ENCODE data around the gene C20orf204. TPM values are rescaled to one million over a fixed set of nuclear protein-coding genes. Genes with fewer than 3 reads are reported as not detected.

Gene C20orf204
- total and polyA plus RNA-seq, 3 donors from 2014 or later, result 2.9 to 8.3 (median 4.5) TPM

DNA sequence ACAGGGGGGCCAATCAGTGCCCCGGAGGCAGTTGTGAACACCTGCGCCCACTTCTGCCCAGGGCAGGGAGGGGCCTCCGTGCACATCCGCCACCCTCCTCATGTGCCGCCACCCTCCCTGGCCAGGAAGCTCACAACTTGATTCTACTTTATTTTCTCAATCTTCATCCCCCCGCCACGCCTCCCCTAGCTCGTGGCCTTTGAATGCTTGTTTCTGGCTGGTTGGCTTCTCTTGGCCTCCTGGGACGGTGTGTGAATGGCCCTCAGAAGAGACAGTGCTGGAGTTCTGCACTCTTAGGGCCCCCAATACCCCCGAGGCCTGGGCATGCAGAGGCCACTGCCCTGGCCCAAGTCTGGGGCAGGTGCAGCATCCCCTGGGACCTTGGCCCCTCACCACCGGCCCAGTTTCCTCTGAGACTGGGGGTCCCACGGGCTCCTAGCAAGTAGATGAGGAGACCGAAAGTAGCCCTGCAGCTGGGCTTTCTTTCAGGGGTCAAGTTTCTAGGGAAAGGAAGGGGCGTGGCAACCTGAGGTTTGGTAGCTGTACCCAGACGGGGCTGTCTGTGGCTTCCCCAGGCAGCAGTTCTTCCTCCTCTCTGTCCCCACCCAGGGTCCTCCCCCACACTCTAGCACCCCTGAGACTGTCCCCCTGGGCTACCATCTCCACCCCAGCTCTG, 42.0 kb downstream of the C20orf204 start:
- H3K36me3 ChIP-seq (ENCODE audit: low read depth, missing control alignments), result no peaks in the 10 kb centered on the region
- H3K4me1 ChIP-seq, result peaks cover 17% of the 10 kb centered on the region
- no peak for DNase-seq
- 68 to 84% methylated on average over 13 to 15 of the region's 15 CpGs for WGBS, 2 donors
- H3K27ac ChIP-seq, result no peak overlapping the region
- TF ChIP-seq POLR2A (IDR thresholded peaks at IDR 0.05) (no peak), CTCF (IDR thresholded peaks at IDR 0.05) (no peak)
- H3K27me3 ChIP-seq, result no peaks in the 10 kb centered on the region
- H3K9me3 ChIP-seq, result no peaks in the 10 kb centered on the region
- intact Hi-C loops (cut with DNase I; ENCODE audit: low total_unique reads), result no loop called here
- no peak overlapping the region for H3K4me3 ChIP-seq

- TF ChIP-seq CTCF (IDR thresholded peaks at IDR 0.05) (no peak), POLR2A (IDR thresholded peaks at IDR 0.05) (no peak)
- 0 to 19% methylated on average over 1 to 4 of the region's 4 CpGs for WGBS, 2 donors
- no peaks in the 10 kb centered on the region for H3K36me3 ChIP-seq (ENCODE audit: low read depth, missing control alignments)
- DNase-seq, result no peak
- intact Hi-C loops (cut with DNase I; ENCODE audit: low total_unique reads), result no loop called here
- H3K27me3 ChIP-seq, result no peaks in the 10 kb centered on the region
- H3K9me3 ChIP-seq, result no peaks in the 10 kb centered on the region
- H3K4me3 ChIP-seq, result peak overlapping the region; percentile 56 to 73
- H3K4me1 ChIP-seq, result peaks cover 21% of the 10 kb centered on the region
- H3K27ac ChIP-seq, result peak overlapping the region; percentile 21 to 45
Observed at GRCh38 chr20:64078934-64079272, 42.9 kb downstream of the C20orf204 start.

- intact Hi-C loops (cut with DNase I; ENCODE audit: low total_unique reads), result no loop called here
- no peak for TF ChIP-seq CTCF (IDR thresholded peaks at IDR 0.05)
- no peak for TF ChIP-seq POLR2A (IDR thresholded peaks at IDR 0.05)
- no peaks in the 10 kb centered on the region for H3K27me3 ChIP-seq
- peak; percentile 69 for DNase-seq
- peak within 1 kb of the TSS; percentile 21 to 45 for H3K27ac ChIP-seq
- 0% methylated on average over 17 to 49 of the region's 73 CpGs for WGBS, 2 donors
- peaks cover 24% of the 10 kb centered on the region for H3K4me1 ChIP-seq
- H3K36me3 ChIP-seq (ENCODE audit: low read depth, missing control alignments), result no peaks in the 10 kb centered on the region
- H3K4me3 ChIP-seq, result peak within 1 kb of the TSS; percentile 56 to 73
- no peaks in the 10 kb centered on the region for H3K9me3 ChIP-seq
Observed at GRCh38 chr20:64079273-64080012, 43.5 kb downstream of the C20orf204 start, which contains the start of gene RGS19. TSS of gene RGS19 (minus strand) at chr20:64079518. CDS start at chr20:64076886, 2,632 bp downstream.

- WGBS, 2 donors, result 4 to 12% methylated on average over 8 to 34 of the region's 62 CpGs
- no peaks in the 10 kb centered on the region for H3K36me3 ChIP-seq (ENCODE audit: low read depth, missing control alignments)
- TF ChIP-seq CTCF (IDR thresholded peaks at IDR 0.05), result no peak
- TF ChIP-seq POLR2A (IDR thresholded peaks at IDR 0.05), result no peak
- H3K4me1 ChIP-seq, result peaks cover 27% of the 10 kb centered on the region
- H3K9me3 ChIP-seq, result no peaks in the 10 kb centered on the region
- peak within 1 kb of the TSS; percentile 56 to 73 for H3K4me3 ChIP-seq
- peak within 1 kb of the TSS; percentile 21 to 45 for H3K27ac ChIP-seq
- intact Hi-C loops (cut with DNase I; ENCODE audit: low total_unique reads), result no loop called here
- no peak for DNase-seq
- H3K27me3 ChIP-seq, result no peaks in the 10 kb centered on the region
Observed at GRCh38 chr20:64080013-64080812, 44.2 kb downstream of the C20orf204 start, which contains the start of gene OPRL1. TSS of gene OPRL1 (plus strand) at chr20:64080082. CDS start at chr20:64092721, 12,639 bp downstream.

Data from testis (tissue), 3 donors.